Measurements from ENCODE around the gene TENT4B. TPM values are rescaled to one million over a fixed set of nuclear protein-coding genes. Genes with fewer than 3 reads are reported as not detected.

Gene TENT4B
- total RNA-seq, 1 donor: 12.5 TPM

- TF ChIP-seq CTCF (IDR thresholded peaks at IDR 0.05; ENCODE audit: insufficient read depth, low read depth, low read length): no peak
- DNase-seq (ENCODE audit: low read depth): no peak
- H3K4me3 ChIP-seq (ENCODE audit: low read depth, low read length): no peak overlapping the region
Observed at GRCh38 chr16:50139580-50139979, 13.5 kb upstream of the TENT4B start.

GRCh38 chr16:50144211-50144610 is 8.9 kb upstream of the TENT4B start:
- no peak for DNase-seq (ENCODE audit: low read depth)
- no peak for TF ChIP-seq CTCF (IDR thresholded peaks at IDR 0.05; ENCODE audit: insufficient read depth, low read depth, low read length)
- no peak overlapping the region for H3K4me3 ChIP-seq (ENCODE audit: low read depth, low read length)

GRCh38 chr16:50146479-50147435 is 6.3 kb upstream of the TENT4B start:
- no peak overlapping the region for H3K4me3 ChIP-seq (ENCODE audit: low read depth, low read length)
- no peak for TF ChIP-seq CTCF (IDR thresholded peaks at IDR 0.05; ENCODE audit: insufficient read depth, low read depth, low read length)
- DNase-seq (ENCODE audit: low read depth): no peak

GRCh38 chr16:50151322-50151721 is 1.8 kb upstream of the TENT4B start:
- H3K4me3 ChIP-seq (ENCODE audit: low read depth, low read length): no peak overlapping the region
- TF ChIP-seq CTCF (IDR thresholded peaks at IDR 0.05; ENCODE audit: insufficient read depth, low read depth, low read length): no peak
- DNase-seq (ENCODE audit: low read depth): no peak

GRCh38 chr16:50151756-50152155 is 1.4 kb upstream of the TENT4B start:
- no peak for TF ChIP-seq CTCF (IDR thresholded peaks at IDR 0.05; ENCODE audit: insufficient read depth, low read depth, low read length)
- DNase-seq (ENCODE audit: low read depth): no peak
- H3K4me3 ChIP-seq (ENCODE audit: low read depth, low read length): peak overlapping the region; percentile 78

- peak; percentile 47 for DNase-seq (ENCODE audit: low read depth)
- TF ChIP-seq CTCF (IDR thresholded peaks at IDR 0.05; ENCODE audit: insufficient read depth, low read depth, low read length): no peak
- peak overlapping the region; percentile 78 for H3K4me3 ChIP-seq (ENCODE audit: low read depth, low read length)
Observed at GRCh38 chr16:50152351-50152806, 727 bp upstream of the TENT4B start.

All from fibroblast of villous mesenchyme (primary cell).